HepG2 (cell line): ENCODE data around the gene RREB1. TPM values are rescaled to one million over a fixed set of nuclear protein-coding genes. Genes with fewer than 3 reads are reported as not detected.

Experiments used
- ATAC-seq: fragments of 200-7000 bp; cut with Tn5 transposase; 3 replicates; pipeline ENCODE4 v1.9.1; 2020; ENCODE audit warnings: mild to moderate bottlenecking, moderate library complexity
- BruUV-seq: library from RNA; stranded (reverse); fragments of 400-500 nt; replicated peaks from 2 replicates; lab custom pipeline; 2021; lab: Mats Ljungman, UMichigan
- CTCF ChIA-PET: fragments of 300-600 bp; formaldehyde crosslinking; extraction: SDS; loops from one replicate; lab custom pipeline; 2021; ENCODE audit warnings: low total read pairs, inconsistent platforms, low intra/inter-chr PET ratio; lab: Yijun Ruan, JAX
- POLR2A ChIA-PET: fragments of 350-600 bp; sonication (Branson Sonifier 250); formaldehyde crosslinking; loops from one replicate; lab custom pipeline; 2020; ENCODE audit warnings: antibody characterized with exemption, inconsistent platforms; lab: Yijun Ruan, JAX
- DNase-seq: peaks from one replicate; pipeline ENCODE4 v3.0.0-alpha.2; 2015; ENCODE audit warnings: low spot score
- FAIRE-seq: peaks from 3 replicates; lab custom pipeline; 2011; peaks lifted over from hg19 to GRCh38; lab: Jason Lieb, UNC
- H2AFZ ChIP-seq: one replicate; pipeline ENCODE4 v1.6.1; 2011; ENCODE audit warnings: low read length, inconsistent platforms
- H3K27ac ChIP-seq: fragments of 300-600 bp; 3 replicates; pipeline ENCODE4 v1.8.0; 2011; ENCODE audit warnings: mixed run types, mild to moderate bottlenecking, mixed read lengths, low read length, inconsistent platforms; ENCODE audit not compliant: insufficient read depth; ENCODE audit errors: extremely low read length
- H3K27me3 ChIP-seq, 2 experiments: fragments of 200-600 bp in 1 of 2; 2 replicates in 1 of 2; 3 replicates in 1 of 2; pipeline versions ENCODE4 v1.6.0 to v1.8.0; 2011; ENCODE audit warnings: low read length in 2 of 2, mild to moderate bottlenecking in 2 of 2, moderate library complexity in 2 of 2, inconsistent platforms in 1 of 2; ENCODE audit not compliant: insufficient read depth in 2 of 2, control insufficient read depth in 1 of 2
- H3K36me3 ChIP-seq, 2 experiments: fragments of 200-600 bp in 1 of 2; replicated peaks in 1 of 2; 2 replicates in 1 of 2; 3 replicates in 1 of 2; pipeline versions ENCODE4 v1.5.1 to v1.8.0; 2011; ENCODE audit warnings: low read length in 2 of 2, inconsistent platforms in 1 of 2; ENCODE audit not compliant: insufficient read depth in 2 of 2, control insufficient read depth in 1 of 2
- H3K4me1 ChIP-seq: 2 replicates; pipeline ENCODE4 v1.5.1; 2012; ENCODE audit warnings: low read length, inconsistent platforms; ENCODE audit not compliant: insufficient read depth
- H3K4me2 ChIP-seq: 2 replicates; pipeline ENCODE4 v1.6.0; 2011; ENCODE audit warnings: low read depth, low read length, inconsistent platforms
- H3K4me3 ChIP-seq, 3 experiments: fragments of 200-600 bp in 1 of 3; sonication (generic), shearing (Covaris generic) in 1 of 3; replicated peaks in 1 of 3; 2 replicates each; pipeline ENCODE4 v1.5.1; 2011 to 2016; ENCODE audit warnings: low read length in 3 of 3, inconsistent platforms in 2 of 3, low read depth in 2 of 3, mild to moderate bottlenecking in 2 of 3, control low read depth in 1 of 3, mixed read lengths in 1 of 3; ENCODE audit not compliant: insufficient read depth in 1 of 3
- H3K79me2 ChIP-seq: one replicate; pipeline ENCODE4 v1.6.1; 2011; ENCODE audit warnings: low read length, inconsistent platforms; ENCODE audit not compliant: insufficient read depth
- H3K9ac ChIP-seq: 2 replicates; pipeline ENCODE4 v1.6.0; 2011; ENCODE audit warnings: mild to moderate bottlenecking, low read depth, low read length, inconsistent platforms; ENCODE audit not compliant: insufficient read depth
- H3K9me3 ChIP-seq: 2 replicates; pipeline ENCODE4 v1.5.1; 2012; ENCODE audit warnings: mild to moderate bottlenecking, low read length
- H4K20me1 ChIP-seq: 2 replicates; pipeline ENCODE4 v1.6.0; 2011; ENCODE audit warnings: inconsistent platforms, mild to moderate bottlenecking, low read length, moderate library complexity; ENCODE audit not compliant: insufficient read depth
- HNRNPK ChIP-seq: fragments of 200-400 bp; formaldehyde crosslinking; IDR thresholded peaks from 2 replicates; pipeline ENCODE4 v1.6.1; 2018; ENCODE audit warnings: low read length, low read depth, moderate library complexity, mild to moderate bottlenecking; ENCODE audit not compliant: poor library complexity, severe bottlenecking
- JUND ChIP-seq: sonication (generic); formaldehyde crosslinking; IDR thresholded peaks from 2 replicates; pipeline ENCODE4 v1.8.0; 2022; ENCODE audit warnings: mild to moderate bottlenecking, missing genetic modification reagents
- PHF5A ChIP-seq: IDR thresholded peaks from one replicate; pipeline ENCODE4 v1.6.1; 2018; ENCODE audit warnings: low read depth, missing genetic modification reagents; ENCODE audit not compliant: unreplicated experiment
- PREB ChIP-seq: sonication (generic); formaldehyde crosslinking; IDR thresholded peaks from 2 replicates; pipeline ENCODE4 v1.4.0; 2020; ENCODE audit warnings: missing genetic modification reagents
- SP140L ChIP-seq: sonication (generic); formaldehyde crosslinking; IDR thresholded peaks from 2 replicates; pipeline ENCODE4 v1.4.0; 2020; ENCODE audit warnings: missing genetic modification reagents, borderline replicate concordance
- SP4 ChIP-seq: sonication (generic); formaldehyde crosslinking; IDR thresholded peaks from 2 replicates; pipeline ENCODE4 v1.8.1; 2023; ENCODE audit warnings: mild to moderate bottlenecking, missing genetic modification reagents
- ZFP1 ChIP-seq: IDR thresholded peaks from 2 replicates; pipeline ENCODE4 v1.6.1; 2016
- ZHX2 ChIP-seq, 2 experiments: sonication (generic) in 1 of 2; formaldehyde crosslinking in 1 of 2; IDR thresholded peaks; 2 replicates each; pipeline versions ENCODE4 v1.6.1 to v1.9.0; 2014 to 2022; ENCODE audit warnings: antibody characterized with exemption in 1 of 2, borderline replicate concordance in 1 of 2, inconsistent platforms in 1 of 2, low read depth in 1 of 2, missing genetic modification reagents in 1 of 2
- ZNF430 ChIP-seq: sonication (generic); formaldehyde crosslinking; IDR thresholded peaks from 2 replicates; pipeline ENCODE4 v1.9.0; 2021; ENCODE audit warnings: mild to moderate bottlenecking, missing genetic modification reagents
- ZNF724P ChIP-seq: sonication (generic); formaldehyde crosslinking; IDR thresholded peaks from 2 replicates; pipeline ENCODE4 v1.8.0; 2022; ENCODE audit warnings: missing genetic modification reagents, borderline replicate concordance
- WGBS: methylation state at CpG from one replicate; pipeline ENCODE4 v1.1.6; 2017; ENCODE audit warnings: low lambda C conversion rate; 5-methylcytosine and 5-hydroxymethylcytosine counted together
- in situ Hi-C: cut with HindIII; loops from 2 replicates; pipeline ENCODE4 v1.10.0; 2017; ENCODE audit warnings: low pct_unique_long_range_greater_than_20kb; ENCODE audit not compliant: extremely low pct_ligation_motif_present
- intact Hi-C: fragments of 100-400 bp; cut with micrococcal nuclease; formaldehyde crosslinking; loops from one replicate; pipeline ENCODE4 v1.10.0; 2022; ENCODE audit not compliant: unreplicated experiment
- polyA plus RNA-seq, 8 experiments: library from polyadenylated mRNA; depleted of rRNA in 3 of 8; stranded (reverse) in 7 of 8; unstranded in 1 of 8; fragments of >200 nt; fragmentation: Illumina TruSeq in 4 of 8; extraction: Trizol in 4 of 8; gene quantifications; 2 replicates each; pipeline versions ENCODE4 v1.2.1 to v1.2.3, GENCODE V29; 2011 to 2016; ENCODE audit warnings: low read depth in 4 of 8, missing spikeins in 1 of 8, mixed read lengths in 1 of 8; ENCODE audit not compliant: insufficient read depth in 1 of 8
- total RNA-seq, 5 experiments: library from RNA; depleted of rRNA; stranded (reverse); fragments of >200 nt; fragmentation: Illumina TruSeq; extraction: Trizol; gene quantifications; 2 replicates each; pipeline ENCODE4 v1.2.3, GENCODE V29; 2016; ENCODE audit warnings: low read depth in 1 of 5

RREB1 gene
- total and polyA plus RNA-seq, 2 of the 13 experiments (the other 11 are each of a cell fraction or from before 2014, with no cell fraction given) = 6.1 to 23.2 TPM

- TF ChIP-seq ZHX2 (IDR thresholded peaks at IDR 0.05; ENCODE audit: low read depth) (0 out of 2 replicates have a peak, but pooled peaks have one; percentile 23), ZHX2 (CRISPR knock-in tag; IDR thresholded peaks at IDR 0.05; ENCODE audit: borderline replicate concordance) (no peak)
These were observed 93.1 kb downstream of the RREB1 start (continued) for GRCh38 chr6:7200598-7201443.

GRCh38 chr6:7201444-7201731 is 93.6 kb downstream of the RREB1 start:
- POLR2A ChIA-PET = interaction anchor here (0.7 to 1.1 kb wide), 2 partner anchors 30 to 93 kb away, joined by 3 read pairs; partner anchors contain the start of gene RREB1
- DNase-seq = no peak
- Histone ChIP-seq H3K4me1 (peaks cover 35% of the 10 kb centered on the region), H3K27me3 (no peaks in the 10 kb centered on the region), H3K79me2 (peaks cover 22% of the 10 kb centered on the region), H3K36me3 (peaks cover 26 to 67% of the 10 kb centered on the region in 2 experiments), H3K4me3 (no peak overlapping the region), H4K20me1 (no peaks in the 10 kb centered on the region), H2AFZ (no peak overlapping the region), H3K9ac (peak overlapping the region; percentile 19; the same call in 1 of the 2 replicates), H3K9me3 (no peaks in the 10 kb centered on the region), H3K4me2 (peak overlapping the region; percentile 64), H3K27ac (peak overlapping the region; percentile 74)
- no peak for FAIRE-seq
- no peak for ATAC-seq
- CTCF ChIA-PET = no interaction called here
- 0 out of 2 replicates have a peak, but pooled peaks have one; percentile 2 for TF ChIP-seq SP4 (CRISPR knock-in tag)
- 0 out of 2 replicates have a peak, but pooled peaks have one; percentile 29 for TF ChIP-seq JUND (CRISPR knock-in tag)
- peak; percentile 7 for TF ChIP-seq HNRNPK
- peak; percentile 1 for TF ChIP-seq PHF5A
- no peak for TF ChIP-seq ZNF724P (CRISPR knock-in tag)
- TF ChIP-seq ZFP1 (CRISPR knock-in tag) = no peak
- TF ChIP-seq PREB (CRISPR knock-in tag) = no peak
- TF ChIP-seq SP140L (CRISPR knock-in tag) = no peak
- TF ChIP-seq ZNF430 (CRISPR knock-in tag) = 0 out of 2 replicates have a peak, but pooled peaks have one; percentile 1
- no TSS peak for BruUV-seq
- in situ Hi-C loops (no loop called here), intact Hi-C loops (no loop called here)
- WGBS = 88% methylated on average over 2 of the region's 2 CpGs
